ENCODE data around the gene ADTRP. TPM values are rescaled to one million over a fixed set of nuclear protein-coding genes. Genes with fewer than 3 reads are reported as not detected.
A peak's percentile ranks its signal among the peaks of the same experiment; 100 is the strongest.

Gene ADTRP
- total RNA-seq, 3 donors from 2014 or later = 0.48 to 2.9 (median 2.6) TPM

- H3K27me3 ChIP-seq = no peaks in the 10 kb centered on the region
- intact Hi-C loops (cut with DNase I; ENCODE audit: low total_unique reads) = no loop called here
- no peak for TF ChIP-seq POLR2A (IDR thresholded peaks at IDR 0.05)
- TF ChIP-seq CTCF (IDR thresholded peaks at IDR 0.05) = no peak
- TF ChIP-seq POLR2AphosphoS5 (IDR thresholded peaks at IDR 0.05) = no peak
- no peak for DNase-seq (ENCODE audit: low spot score in 2 of 2)
- H3K4me1 ChIP-seq = peaks cover 0 to 4% of the 10 kb centered on the region in 2 donors
- H3K27ac ChIP-seq = no peak overlapping the region
- no peaks in the 10 kb centered on the region for H3K36me3 ChIP-seq
- no peaks in the 10 kb centered on the region for H3K9me3 ChIP-seq
- no peak overlapping the region for H3K4me3 ChIP-seq
These were observed 29.5 kb upstream of the ADTRP start for GRCh38 chr6:11808054-11808453.

GRCh38 chr6:11806561-11807317, 28.1 kb upstream of the ADTRP start:
- H3K27me3 ChIP-seq = no peaks in the 10 kb centered on the region
- no peaks in the 10 kb centered on the region for H3K9me3 ChIP-seq
- peak overlapping the region in 1 of 2 donors; percentile 62 for H3K27ac ChIP-seq
- peaks cover 0 to 4% of the 10 kb centered on the region in 2 donors for H3K4me1 ChIP-seq
- peak overlapping the region in 1 of 3 donors; percentile 7 for H3K4me3 ChIP-seq
- intact Hi-C loops (cut with DNase I; ENCODE audit: low total_unique reads) = no loop called here
- DNase-seq (ENCODE audit: low spot score in 2 of 2) = peak in 1 of 2 donors; percentile 39
- no peaks in the 10 kb centered on the region for H3K36me3 ChIP-seq
- TF ChIP-seq CTCF (IDR thresholded peaks at IDR 0.05) (no peak), POLR2A (IDR thresholded peaks at IDR 0.05) (no peak), POLR2AphosphoS5 (IDR thresholded peaks at IDR 0.05) (no peak)

DNA sequence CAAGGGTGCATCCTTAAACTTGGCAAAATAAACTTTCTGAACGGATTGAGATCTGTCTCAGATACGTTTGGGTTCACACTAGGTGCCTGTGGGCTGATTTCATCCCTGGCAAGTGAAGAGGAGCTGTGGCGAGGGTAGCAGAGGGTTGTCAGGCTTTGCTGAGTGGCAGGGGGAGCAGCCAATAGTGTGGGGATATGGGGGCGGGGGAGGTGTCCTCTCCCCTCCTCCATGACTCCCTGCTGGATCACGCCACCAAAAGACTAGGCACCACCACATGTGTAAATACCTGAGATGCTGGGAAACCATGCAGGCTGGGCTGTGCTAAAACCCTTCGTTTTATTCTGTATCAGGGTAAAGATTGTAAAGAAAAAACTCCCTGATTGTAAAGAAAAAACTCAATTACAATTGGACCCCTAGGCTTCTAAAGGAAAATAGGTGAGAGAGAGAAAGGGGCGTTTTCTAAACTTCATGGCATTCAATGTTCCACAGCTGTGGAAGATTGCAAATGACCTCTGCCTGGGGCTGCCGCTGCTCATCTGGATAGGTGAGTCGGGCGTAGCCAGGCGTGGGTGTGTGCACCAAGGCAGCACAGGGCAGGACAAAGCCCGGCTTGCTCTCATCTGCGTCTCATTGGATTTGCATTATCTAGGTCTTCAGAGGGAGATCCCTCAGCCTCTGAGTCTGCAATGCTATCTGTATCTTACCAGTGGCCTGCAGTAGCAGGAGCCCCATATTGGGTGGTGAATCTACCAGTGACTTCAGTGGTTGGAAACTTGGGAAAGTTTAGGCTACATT, 26.9 kb upstream of the ADTRP start:
- no peaks in the 10 kb centered on the region for H3K36me3 ChIP-seq
- no peak for DNase-seq (ENCODE audit: low spot score in 2 of 2)
- H3K27ac ChIP-seq = no peak overlapping the region
- TF ChIP-seq CTCF (IDR thresholded peaks at IDR 0.05) (no peak), POLR2A (IDR thresholded peaks at IDR 0.05) (no peak), POLR2AphosphoS5 (IDR thresholded peaks at IDR 0.05) (no peak)
- no peaks in the 10 kb centered on the region for H3K9me3 ChIP-seq
- no peaks in the 10 kb centered on the region for H3K27me3 ChIP-seq
- peaks cover 0 to 4% of the 10 kb centered on the region in 2 donors for H3K4me1 ChIP-seq
- no peak overlapping the region for H3K4me3 ChIP-seq
- intact Hi-C loops (cut with DNase I; ENCODE audit: low total_unique reads) = no loop called here

GRCh38 chr6:11804701-11805100, 26.1 kb upstream of the ADTRP start:
- Histone ChIP-seq H3K36me3 (no peaks in the 10 kb centered on the region), H3K9me3 (no peaks in the 10 kb centered on the region), H3K4me1 (no peaks in the 10 kb centered on the region), H3K4me3 (no peak overlapping the region), H3K27ac (no peak overlapping the region), H3K27me3 (no peaks in the 10 kb centered on the region)
- intact Hi-C loops (cut with DNase I; ENCODE audit: low total_unique reads) = no loop called here
- DNase-seq (ENCODE audit: low spot score in 2 of 2) = no peak
- no peak for TF ChIP-seq CTCF (IDR thresholded peaks at IDR 0.05)
- TF ChIP-seq POLR2A (IDR thresholded peaks at IDR 0.05) = no peak
- TF ChIP-seq POLR2AphosphoS5 (IDR thresholded peaks at IDR 0.05) = no peak

GRCh38 chr6:11804135-11804534, 25.5 kb upstream of the ADTRP start:
- no peak for DNase-seq (ENCODE audit: low spot score in 2 of 2)
- H3K36me3 ChIP-seq = no peaks in the 10 kb centered on the region
- no peaks in the 10 kb centered on the region for H3K4me1 ChIP-seq
- no peak overlapping the region for H3K27ac ChIP-seq
- TF ChIP-seq POLR2A (IDR thresholded peaks at IDR 0.05) (no peak), CTCF (IDR thresholded peaks at IDR 0.05) (no peak), POLR2AphosphoS5 (IDR thresholded peaks at IDR 0.05) (no peak)
- no peaks in the 10 kb centered on the region for H3K9me3 ChIP-seq
- H3K27me3 ChIP-seq = no peaks in the 10 kb centered on the region
- no peak overlapping the region for H3K4me3 ChIP-seq
- intact Hi-C loops (cut with DNase I; ENCODE audit: low total_unique reads) = no loop called here
